ENCODE results near the gene IFT81.
A peak's percentile ranks its signal among the peaks of the same experiment; 100 is the strongest.
"Not testable (repeated sequence)": the region's sequence is repeated elsewhere in the genome, so short reads cannot be mapped to it uniquely, and the experiment has no call there.

IFT81 gene

GRCh38 chr12:110124269-110124995 lies at the start of gene IFT81:
TSS of gene IFT81 (plus strand) at chr12:110124357. CDS start at chr12:110127381, 3,024 bp downstream.
- DNase-seq, result peak; percentile 74 to 90

DNA sequence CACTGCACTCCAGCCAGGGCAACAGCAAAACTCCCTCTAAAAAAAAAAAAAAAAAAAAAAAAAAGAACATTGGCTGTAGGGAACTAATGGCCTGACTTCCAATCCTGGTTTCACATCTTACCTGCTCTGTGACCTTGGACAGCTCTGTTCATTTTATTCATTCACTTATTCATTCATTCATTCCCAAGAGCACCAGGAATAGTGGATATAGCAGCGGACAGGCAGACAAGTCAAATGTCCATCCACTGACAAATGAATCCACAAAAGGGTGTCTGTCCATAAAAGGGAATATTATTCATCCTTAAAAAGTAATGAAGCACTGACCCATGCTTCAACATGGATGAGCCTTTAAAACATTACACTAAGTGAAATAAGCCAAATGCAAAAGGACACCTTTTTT lies 48.3 kb upstream of the IFT81 start:
- no peak for DNase-seq

- no peak for DNase-seq
These were observed 46.4 kb upstream of the IFT81 start for GRCh38 chr12:110077800-110078199.

DNA sequence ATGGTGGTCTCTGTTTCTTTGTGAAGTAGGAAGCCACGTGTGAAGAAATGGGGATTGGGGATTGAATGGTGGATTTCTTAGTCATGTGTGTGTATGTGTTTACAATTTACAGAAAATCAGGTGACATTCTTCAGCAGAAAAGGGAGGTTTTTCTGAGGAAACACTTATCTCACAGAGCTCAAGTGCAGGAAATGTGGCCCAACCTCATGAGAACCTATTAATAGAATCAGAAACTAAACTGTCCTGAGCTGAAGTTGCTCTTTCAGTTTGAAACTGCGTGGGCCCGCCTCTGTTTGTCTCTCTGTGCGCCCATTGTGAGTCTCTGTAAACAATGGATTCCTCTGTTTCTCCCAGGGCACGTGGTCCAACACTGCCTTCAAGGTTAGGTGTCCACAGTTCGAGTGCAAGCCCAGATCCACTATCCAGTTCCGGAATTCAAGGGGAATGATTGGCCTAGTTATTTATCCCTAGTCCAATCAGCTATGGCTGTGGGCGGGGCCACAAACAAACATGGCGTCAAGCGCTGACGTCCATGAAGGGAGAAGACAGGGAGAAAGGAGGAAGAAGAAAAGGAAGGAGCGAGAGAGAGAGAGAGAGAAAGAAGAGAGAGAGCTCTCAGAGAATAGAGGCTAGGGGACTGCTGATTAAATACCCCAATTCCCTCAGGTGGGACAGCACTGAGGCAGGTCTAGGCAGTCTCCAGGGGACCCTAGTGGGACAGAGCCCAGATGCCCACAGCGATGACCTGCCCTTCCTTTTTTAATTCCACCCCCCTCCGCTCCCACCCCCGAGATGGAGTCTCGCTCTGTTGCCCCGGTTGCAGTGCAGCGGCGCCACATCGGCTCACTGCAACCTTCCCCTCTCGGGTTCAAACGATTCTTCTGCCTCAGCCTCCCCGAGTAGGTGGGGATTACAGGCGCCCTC lies 44.4 kb upstream of the IFT81 start:
- no peak for DNase-seq

DNA sequence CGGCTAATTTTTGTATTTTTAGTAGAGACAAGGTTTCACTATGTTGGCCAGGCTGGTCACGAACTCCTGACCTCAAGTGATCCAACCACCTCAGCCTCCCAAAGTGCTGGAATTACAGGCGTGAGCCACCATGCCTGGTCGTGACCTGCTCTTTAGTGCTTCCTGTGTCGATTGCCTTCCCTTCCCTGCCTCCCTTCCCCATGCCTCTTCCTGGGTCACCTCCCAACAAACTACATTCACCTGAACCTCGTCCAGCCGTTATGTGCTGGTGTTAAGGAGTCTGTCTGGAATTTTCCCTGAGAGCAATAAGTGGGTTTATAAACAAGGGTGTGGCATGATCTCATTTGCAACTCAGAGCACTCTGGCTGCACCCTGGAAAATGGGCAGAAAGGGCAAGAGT lies 43.7 kb upstream of the IFT81 start:
- DNase-seq, result no peak

- no peak for DNase-seq
These were observed 39.7 kb upstream of the IFT81 start for GRCh38 chr12:110084314-110085015.

DNA sequence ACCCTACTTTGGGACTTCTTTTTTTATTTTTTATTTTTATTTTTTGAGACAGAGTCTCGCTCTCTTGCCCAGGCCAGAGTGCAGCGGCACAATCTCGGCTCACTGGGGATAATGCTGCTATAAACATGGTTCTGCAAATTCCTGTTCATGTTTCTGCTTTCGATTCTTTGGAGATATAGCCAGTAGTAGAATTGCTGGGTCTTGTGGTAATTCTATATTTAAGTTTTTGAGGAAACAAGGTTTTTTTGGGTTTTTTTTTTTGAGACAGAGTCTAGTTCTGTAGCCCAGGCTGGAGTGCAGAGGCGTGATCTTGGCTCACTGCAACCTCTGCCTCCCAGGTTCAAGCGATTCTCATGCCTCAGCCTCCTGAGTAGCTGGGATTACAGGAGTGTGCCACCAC lies 35.9 kb upstream of the IFT81 start:
- not testable (repeated sequence) for DNase-seq

- DNase-seq, result no peak
These were observed 35.2 kb upstream of the IFT81 start for GRCh38 chr12:110088936-110089335.

DNA sequence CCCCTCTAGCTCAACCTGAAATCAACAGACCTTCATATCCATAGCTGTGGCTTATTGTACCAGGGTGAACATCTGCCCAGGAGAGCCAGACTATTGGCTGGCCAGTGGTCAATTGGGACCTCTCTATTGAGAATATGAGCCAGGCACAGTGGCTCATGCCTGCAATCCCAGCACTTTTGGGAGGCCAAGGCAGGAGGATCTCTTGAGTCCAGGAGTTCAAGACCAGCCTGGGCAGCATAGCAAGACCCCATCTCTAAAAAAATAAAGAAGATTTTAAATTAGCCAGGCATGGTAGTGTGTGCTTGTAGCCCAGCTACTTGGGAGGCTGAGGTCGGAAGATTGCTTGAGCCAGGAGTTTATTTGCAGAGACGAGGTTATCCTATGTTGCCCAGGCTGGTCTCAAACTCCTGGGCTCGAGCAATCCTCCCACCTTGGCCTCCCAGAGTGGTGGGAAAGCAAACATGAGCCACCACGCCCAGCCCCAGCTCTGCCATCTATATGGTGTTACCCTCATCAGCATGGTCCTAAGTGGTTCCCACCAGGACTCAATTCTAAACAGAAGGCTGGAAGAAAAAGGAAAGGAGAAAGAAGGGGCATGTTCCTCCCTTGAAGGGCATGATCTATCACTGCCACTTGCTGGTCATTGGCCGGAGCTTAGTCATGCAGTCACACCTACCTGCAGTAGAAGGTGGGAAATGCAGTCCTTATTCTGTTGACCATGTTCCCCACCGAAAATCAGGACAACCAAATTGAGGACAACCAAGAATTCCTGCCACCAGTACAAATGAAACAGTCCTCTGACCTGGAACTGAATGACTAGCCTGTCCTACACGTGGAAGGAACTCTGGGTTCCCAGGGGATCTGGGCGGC lies 33.7 kb upstream of the IFT81 start:
- DNase-seq, result no peak

GRCh38 chr12:110091136-110091711 lies 32.9 kb upstream of the IFT81 start:
- DNase-seq, result no peak

- DNase-seq, result no peak
These were observed 30.4 kb upstream of the IFT81 start for GRCh38 chr12:110093631-110094311.

DNA sequence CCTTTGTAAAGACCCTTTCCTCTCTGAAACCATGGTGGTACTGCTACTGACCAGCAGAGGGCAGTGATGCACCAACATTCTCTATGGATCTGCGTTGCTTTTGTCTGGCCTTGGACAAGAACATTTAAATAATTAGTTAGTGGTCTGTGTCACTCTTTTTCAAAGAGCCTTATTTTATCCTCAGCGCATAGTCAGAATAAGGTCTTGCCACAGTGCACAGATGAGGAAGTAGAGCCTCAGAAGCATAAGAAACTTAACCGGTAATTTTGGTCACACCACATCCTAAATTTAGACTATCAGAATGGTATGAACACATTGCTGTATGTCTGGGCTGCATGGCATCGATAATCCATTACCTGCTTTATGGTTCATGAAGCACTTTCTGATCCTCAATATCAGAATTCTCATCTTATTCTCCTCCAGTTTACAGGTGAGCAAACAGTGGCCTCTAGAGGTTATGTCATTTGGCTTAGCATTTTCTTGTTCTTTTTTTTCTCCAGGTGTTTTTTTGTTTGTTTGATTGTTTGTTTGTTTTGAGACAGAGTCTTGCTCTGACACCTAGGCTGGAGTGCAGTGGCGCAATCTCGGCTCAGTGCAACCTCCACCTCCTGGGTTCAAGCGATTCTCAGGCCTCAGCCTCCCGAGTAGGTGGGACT lies 23.7 kb upstream of the IFT81 start:
- peak; percentile 20 to 22 for DNase-seq

DNA sequence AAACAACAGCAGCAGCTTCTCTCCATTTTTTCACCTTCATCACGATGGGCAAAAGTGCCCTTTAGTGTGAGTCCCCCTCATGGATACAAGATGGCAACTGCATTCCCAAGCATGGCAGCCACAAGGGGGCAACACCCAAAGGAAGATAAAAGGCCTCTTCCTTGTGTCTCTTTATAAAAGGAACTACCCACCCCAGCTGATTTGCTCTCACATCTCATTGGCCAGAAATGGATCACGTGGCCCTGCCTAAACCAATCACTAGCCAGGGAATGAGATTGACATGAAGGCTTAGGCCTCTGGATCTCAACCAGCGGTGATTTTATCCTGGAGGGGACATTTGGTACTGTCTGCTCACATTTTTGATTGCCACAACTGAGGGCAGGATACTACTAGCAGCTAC lies 21.9 kb upstream of the IFT81 start:
- peak; percentile 7 to 26 for DNase-seq

DNA sequence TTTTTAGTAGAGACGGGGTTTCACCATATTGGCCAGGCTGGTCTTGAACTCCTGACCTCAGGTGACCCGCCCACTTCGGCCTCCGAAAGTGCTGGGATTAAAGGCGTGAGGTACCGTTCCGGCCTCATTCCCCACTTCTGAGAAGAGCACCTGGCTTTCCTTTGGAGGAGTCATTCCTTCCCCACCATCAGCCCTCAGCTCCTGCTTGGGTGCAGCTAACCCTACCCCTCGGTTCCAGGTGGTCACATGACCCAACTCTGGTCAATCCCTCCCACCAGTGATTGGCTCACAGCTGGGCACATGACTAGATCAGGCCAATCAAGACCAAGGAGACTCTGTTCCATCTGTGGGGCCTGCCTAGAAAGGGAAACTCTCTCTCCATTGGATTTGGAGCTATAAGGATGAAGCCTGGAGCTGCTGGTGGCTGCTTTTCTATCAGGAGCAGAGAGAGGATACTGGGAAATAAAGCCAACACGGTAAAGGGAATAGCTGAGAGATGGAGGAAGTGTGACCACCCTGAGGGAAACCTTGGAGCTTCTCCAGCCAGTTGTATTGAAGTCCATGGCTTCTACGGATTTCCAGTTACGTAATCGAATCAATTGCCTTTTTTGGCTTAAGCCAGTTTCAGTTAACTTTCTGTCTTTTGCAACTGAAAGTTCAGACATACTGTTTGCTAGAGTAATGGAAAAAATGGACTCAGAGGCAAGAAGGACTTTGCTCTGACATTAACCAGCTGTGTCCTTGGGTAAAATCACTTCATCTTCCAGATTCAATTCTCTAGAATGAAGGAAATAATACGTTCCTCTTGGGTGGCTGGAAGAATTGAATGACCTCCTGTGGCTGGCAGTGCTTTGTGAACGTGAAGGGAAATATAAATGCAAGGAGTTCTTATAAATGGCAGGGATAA lies 19.7 kb upstream of the IFT81 start:
- no peak for DNase-seq

- DNase-seq, result no peak
These were observed 19.0 kb upstream of the IFT81 start for GRCh38 chr12:110105159-110105558.

GRCh38 chr12:110105986-110106385 lies 18.2 kb upstream of the IFT81 start:
- DNase-seq, result no peak

GRCh38 chr12:110107369-110108281 lies 16.5 kb upstream of the IFT81 start:
- no peak for DNase-seq

GRCh38 chr12:110108309-110109036 lies 15.7 kb upstream of the IFT81 start:
- no peak for DNase-seq

All from NCI-H187 (cell line).